CD8-positive, alpha-beta memory T cell (primary cell): ENCODE measurements around the gene TIAL1. TPM values are rescaled to one million over a fixed set of nuclear protein-coding genes. Genes with fewer than 3 reads are reported as not detected.

Experiments used
- CTCF ChIA-PET: fragments of 350-600 bp; sonication (Branson Sonifier 250); formaldehyde crosslinking; loops from one replicate; lab custom pipeline; 2021; ENCODE audit warnings: antibody characterized with exemption; lab: Charles Lee
- POLR2A ChIA-PET: fragments of 350-600 bp; sonication (Branson Sonifier 250); formaldehyde crosslinking; loops from one replicate; lab custom pipeline; 2021; ENCODE audit warnings: antibody characterized with exemption; lab: Charles Lee
- DNase-seq, 5 donors: peaks; one replicate each; pipeline versions ENCODE4 v3.0.0 to v3.0.0-alpha.2; 2020 to 2022; ENCODE audit warnings: mixed read lengths in 1 of 5
- H3K27ac ChIP-seq: one replicate; pipeline ENCODE4 v1.7.0; 2013; ENCODE audit warnings: low read depth, mild to moderate bottlenecking, low read length, moderate library complexity
- H3K27me3 ChIP-seq: 2 replicates; pipeline ENCODE4 v1.7.0; 2013; ENCODE audit warnings: low read length, mild to moderate bottlenecking; ENCODE audit not compliant: insufficient read depth, poor library complexity, severe bottlenecking
- H3K36me3 ChIP-seq: 2 replicates; pipeline ENCODE4 v1.7.0; 2013; ENCODE audit warnings: mild to moderate bottlenecking, low read length, moderate library complexity; ENCODE audit not compliant: insufficient read depth
- H3K4me1 ChIP-seq: 2 replicates; pipeline ENCODE4 v1.7.0; 2013; ENCODE audit warnings: mild to moderate bottlenecking, low read length, moderate library complexity; ENCODE audit not compliant: insufficient read depth
- H3K4me3 ChIP-seq: 2 replicates; pipeline ENCODE4 v1.7.0; 2013; ENCODE audit warnings: mild to moderate bottlenecking, low read length
- H3K9me3 ChIP-seq: 2 replicates; pipeline ENCODE4 v1.7.0; 2013; ENCODE audit warnings: mild to moderate bottlenecking, low read length
- H3K27ac Mint-ChIP-seq, 8 donors: one replicate each; pipeline ENCODE4 v1.8.0; 2020 to 2021; ENCODE audit warnings: mixed read lengths in 8 of 8, mild to moderate bottlenecking in 6 of 8, inconsistent platforms in 3 of 8, moderate library complexity in 3 of 8
- H3K27me3 Mint-ChIP-seq, 2 donors: one replicate each; pipeline ENCODE4 v1.8.0; 2020 to 2021; ENCODE audit warnings: mixed read lengths in 2 of 2, mild to moderate bottlenecking in 1 of 2, moderate library complexity in 1 of 2
- H3K36me3 Mint-ChIP-seq, 3 donors: one replicate each; pipeline ENCODE4 v1.8.0; 2020 to 2021; ENCODE audit warnings: mixed read lengths in 3 of 3, inconsistent platforms in 1 of 3, mild to moderate bottlenecking in 1 of 3
- H3K4me1 Mint-ChIP-seq, 3 donors: one replicate each; pipeline ENCODE4 v1.8.0; 2020 to 2021; ENCODE audit warnings: mixed read lengths in 3 of 3, inconsistent platforms in 1 of 3, mild to moderate bottlenecking in 1 of 3
- H3K4me3 Mint-ChIP-seq, 7 donors: one replicate each; pipeline ENCODE4 v1.8.0; 2020 to 2021; ENCODE audit warnings: mixed read lengths in 7 of 7, mild to moderate bottlenecking in 6 of 7, moderate library complexity in 4 of 7, inconsistent platforms in 2 of 7
- H3K9me3 Mint-ChIP-seq, 5 donors: one replicate each; pipeline ENCODE4 v1.8.0; 2020 to 2022; ENCODE audit warnings: mixed read lengths in 5 of 5, mild to moderate bottlenecking in 3 of 5, moderate library complexity in 2 of 5, inconsistent platforms in 1 of 5
- polyA plus RNA-seq: library from polyadenylated mRNA; unstranded; fragments of 300-500 nt; fragmentation: Illumina TruSeq; gene quantifications from one replicate; pipeline ENCODE4 v1.2.3, GENCODE V29; 2021
- total RNA-seq, 2 experiments: library from RNA; stranded (reverse); gene quantifications; one replicate each; pipeline ENCODE4 v1.2.3, GENCODE V29; 2021

TIAL1 gene
- total and polyA plus RNA-seq, 3 experiments from 2014 or later = 15.0 to 207 (median 201) TPM

GRCh38 chr10:119608316-119609155, 11.8 kb upstream of the TIAL1 start:
- no peak overlapping the region for H3K27ac ChIP-seq
- H3K4me3 Mint-ChIP-seq = peak overlapping the region in 1 of 7 donors; percentile 24
- no peaks in the 10 kb centered on the region for H3K36me3 ChIP-seq
- peaks cover 0 to 2% (median 0%) of the 10 kb centered on the region in 3 donors for H3K36me3 Mint-ChIP-seq
- H3K27ac Mint-ChIP-seq = peak overlapping the region in 1 of 8 donors; percentile 6
- no peaks in the 10 kb centered on the region for H3K9me3 ChIP-seq
- H3K27me3 Mint-ChIP-seq = peaks cover 3 to 21% of the 10 kb centered on the region in 2 donors
- no peaks in the 10 kb centered on the region for H3K27me3 ChIP-seq
- H3K9me3 Mint-ChIP-seq = peaks cover 0 to 2% (median 2%) of the 10 kb centered on the region in 5 donors
- ChIA-PET CTCF (interaction anchor here (0.6 to 2.0 kb wide), 3 partner anchors 42 to 78 kb away, joined by 3 to 9 read pairs (median 3); partner anchors contain the start of gene BAG3), POLR2A (interaction anchor here (1.1 kb wide), 1 partner anchor 44 kb away, joined by 3 read pairs; no protein-coding TSS in a partner anchor)
- no peak overlapping the region for H3K4me3 ChIP-seq
- no peaks in the 10 kb centered on the region for H3K4me1 ChIP-seq
- peaks cover 4 to 8% (median 5%) of the 10 kb centered on the region in 3 donors for H3K4me1 Mint-ChIP-seq
- DNase-seq = peak in 2 of 5 donors; percentile 7 to 50

DNA sequence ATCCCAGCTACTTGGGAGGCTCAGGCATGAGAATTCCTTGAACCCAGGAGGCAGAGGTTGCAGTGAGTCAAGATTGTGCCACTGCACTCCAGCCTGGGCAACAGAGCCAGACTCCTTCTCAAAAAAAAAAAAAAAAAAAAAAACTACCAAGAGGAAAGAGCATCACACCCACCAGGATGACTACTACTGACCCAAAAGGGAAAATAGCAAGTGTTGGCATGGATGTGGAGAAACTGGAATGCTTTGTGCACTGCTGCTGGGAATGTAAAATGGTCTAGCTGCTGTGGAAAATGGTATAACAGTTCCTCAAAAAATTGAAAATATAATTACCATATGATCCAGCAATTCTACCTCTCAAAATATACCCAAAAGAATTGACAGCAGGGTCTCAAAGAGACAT, 7.7 kb upstream of the TIAL1 start:
- H3K27ac ChIP-seq = no peak overlapping the region
- no peak overlapping the region for H3K27ac Mint-ChIP-seq
- CTCF ChIA-PET = no interaction called here
- no peak for DNase-seq
- POLR2A ChIA-PET = no interaction called here
- H3K36me3 ChIP-seq = no peaks in the 10 kb centered on the region
- H3K9me3 ChIP-seq = no peaks in the 10 kb centered on the region
- no peak overlapping the region for H3K4me3 Mint-ChIP-seq
- H3K4me1 Mint-ChIP-seq = peaks cover 4 to 8% (median 5%) of the 10 kb centered on the region in 3 donors
- H3K27me3 Mint-ChIP-seq = peaks cover 2 to 4% of the 10 kb centered on the region in 2 donors
- no peaks in the 10 kb centered on the region for H3K9me3 Mint-ChIP-seq
- H3K4me3 ChIP-seq = no peak overlapping the region
- H3K36me3 Mint-ChIP-seq = no peaks in the 10 kb centered on the region
- no peaks in the 10 kb centered on the region for H3K4me1 ChIP-seq
- no peaks in the 10 kb centered on the region for H3K27me3 ChIP-seq

DNA sequence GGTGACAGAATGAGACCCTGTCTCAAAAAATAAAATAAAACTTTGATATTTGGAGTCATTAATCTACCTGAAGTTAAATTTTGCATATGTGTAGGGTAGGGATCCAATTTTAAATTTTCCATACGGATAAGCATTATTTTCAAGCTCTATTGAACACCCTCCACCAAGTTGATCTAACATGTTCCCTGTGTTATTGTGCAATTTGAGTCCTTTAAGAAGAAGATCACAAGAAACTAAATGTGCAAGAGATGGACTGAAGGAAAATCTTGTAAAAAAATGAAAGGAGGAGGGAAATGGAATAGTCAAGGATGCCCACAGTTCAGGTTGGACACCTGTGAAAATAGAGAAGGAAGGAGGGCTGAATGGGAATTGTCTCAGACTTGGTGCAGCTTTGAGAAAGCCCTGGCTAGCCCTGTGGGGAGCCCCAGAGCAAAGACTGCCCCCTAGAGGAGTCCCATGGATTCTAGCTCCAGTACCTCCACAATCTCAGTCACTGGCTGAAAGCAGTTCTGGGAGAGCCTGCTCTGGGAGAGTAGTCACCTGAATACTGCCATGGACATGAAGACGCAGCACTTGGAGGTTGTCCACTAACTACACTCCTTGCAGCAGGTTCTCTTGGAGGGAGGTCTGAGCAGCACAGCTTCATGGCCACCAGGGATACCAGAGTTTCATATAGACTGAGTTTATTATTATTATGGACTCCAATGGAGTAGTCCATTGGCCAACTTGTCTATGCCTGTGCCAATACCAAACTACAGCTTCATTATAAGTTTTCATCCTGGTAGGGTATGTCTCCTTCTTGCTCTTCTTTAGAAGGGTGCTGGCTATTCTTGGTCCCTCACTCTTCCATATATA, 5.7 kb upstream of the TIAL1 start:
- H3K9me3 Mint-ChIP-seq = no peaks in the 10 kb centered on the region
- H3K9me3 ChIP-seq = no peaks in the 10 kb centered on the region
- ChIA-PET CTCF (interaction anchor here (1.0 to 1.3 kb wide), 5 partner anchors 19 to 403 kb away, joined by 3 to 4 read pairs (median 3); no protein-coding TSS in a partner anchor), POLR2A (no interaction called here)
- no peaks in the 10 kb centered on the region for H3K27me3 ChIP-seq
- peak in 1 of 5 donors; percentile 49 for DNase-seq
- H3K4me3 Mint-ChIP-seq = no peak overlapping the region
- H3K36me3 ChIP-seq = no peaks in the 10 kb centered on the region
- H3K4me3 ChIP-seq = no peak overlapping the region
- peak overlapping the region in 1 of 8 donors; percentile 11 for H3K27ac Mint-ChIP-seq
- H3K4me1 Mint-ChIP-seq = peaks cover 4 to 10% (median 5%) of the 10 kb centered on the region in 3 donors
- H3K36me3 Mint-ChIP-seq = no peaks in the 10 kb centered on the region
- no peak overlapping the region for H3K27ac ChIP-seq
- peaks cover 5% of the 10 kb centered on the region for H3K4me1 ChIP-seq
- no peaks in the 10 kb centered on the region for H3K27me3 Mint-ChIP-seq

- CTCF ChIA-PET = interaction anchor here (1.0 kb wide), 1 partner anchor 154 kb away, joined by 3 read pairs; no protein-coding TSS in a partner anchor
Measured at GRCh38 chr10:119598397-119598796, 1.6 kb upstream of the TIAL1 start.

DNA sequence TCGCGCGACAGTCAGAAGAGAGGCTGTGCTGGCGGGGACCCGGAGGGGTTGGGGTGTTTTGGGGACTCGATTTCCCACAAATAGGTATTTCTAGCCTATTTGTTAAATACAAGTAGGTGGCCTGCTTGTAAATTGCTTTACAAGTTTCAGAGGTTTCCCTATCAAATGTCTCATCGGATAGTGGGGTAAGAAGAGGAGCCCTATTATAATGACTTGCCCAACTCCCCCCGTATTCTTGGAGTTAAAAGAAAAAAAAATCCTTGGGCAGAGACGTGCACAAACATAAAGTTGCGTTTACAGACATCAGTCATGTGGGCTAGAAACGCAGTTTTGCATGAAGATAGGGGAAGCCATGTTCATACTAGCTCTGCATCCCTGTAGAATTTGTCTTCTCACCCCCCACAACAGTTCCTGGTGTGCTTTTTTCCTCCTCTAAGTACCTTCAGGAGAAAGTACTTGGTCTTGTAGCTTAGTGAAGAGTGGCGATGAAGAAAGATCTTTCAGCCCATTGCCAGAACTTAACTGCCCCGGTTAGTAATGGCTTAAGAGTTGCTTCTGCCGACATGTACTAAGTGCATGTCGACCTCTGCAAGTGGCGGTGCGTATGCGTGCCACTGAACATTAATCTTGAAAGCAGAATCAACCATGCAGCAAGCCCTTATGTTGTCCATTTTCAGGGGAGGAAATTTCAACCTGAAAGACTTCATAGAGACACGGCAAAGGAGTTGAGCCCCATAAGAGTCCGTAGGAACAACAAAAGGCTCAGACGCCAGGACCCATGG, 832 bp upstream of the TIAL1 start:
- POLR2A ChIA-PET = interaction anchor here (1.1 kb wide), 2 partner anchors 55 to 128 kb away, joined by 3 read pairs; partner anchors contain the start of gene INPP5F
- H3K27me3 Mint-ChIP-seq = no peaks in the 10 kb centered on the region
- Histone ChIP-seq H3K9me3 (no peaks in the 10 kb centered on the region), H3K36me3 (no peaks in the 10 kb centered on the region), H3K27ac (peak overlapping the region; percentile 91), H3K4me1 (peaks cover 38% of the 10 kb centered on the region), H3K4me3 (peak overlapping the region; percentile 100), H3K27me3 (no peaks in the 10 kb centered on the region)
- H3K27ac Mint-ChIP-seq = peak overlapping the region; percentile 90 to 99 (median 98)
- peaks cover 0 to 26% (median 1%) of the 10 kb centered on the region in 3 donors for H3K36me3 Mint-ChIP-seq
- H3K4me1 Mint-ChIP-seq = peaks cover 40 to 50% (median 41%) of the 10 kb centered on the region in 3 donors
- CTCF ChIA-PET = interaction anchor here (1.0 to 1.5 kb wide), 3 partner anchors 21 to 153 kb away, joined by 3 to 5 read pairs (median 4); partner anchors contain the start of gene RGS10
- peak overlapping the region; percentile 97 to 100 (median 98) for H3K4me3 Mint-ChIP-seq
- H3K9me3 Mint-ChIP-seq = no peaks in the 10 kb centered on the region
- DNase-seq = no peak

More at GRCh38 chr10:119598397-119598796, 1.6 kb upstream of the TIAL1 start:
- Mint-ChIP-seq H3K9me3 (no peaks in the 10 kb centered on the region), H3K36me3 (peaks cover 0 to 26% (median 1%) of the 10 kb centered on the region in 3 donors), H3K27ac (peak overlapping the region in 2 of 8 donors; percentile 4 to 81), H3K4me1 (peaks cover 32 to 42% (median 33%) of the 10 kb centered on the region in 3 donors), H3K4me3 (peak overlapping the region in 5 of 7 donors; percentile 6 to 98 (median 37)), H3K27me3 (no peaks in the 10 kb centered on the region)
- POLR2A ChIA-PET = no interaction called here
- no peak overlapping the region for H3K27ac ChIP-seq
- no peak overlapping the region for H3K4me3 ChIP-seq
- no peaks in the 10 kb centered on the region for H3K36me3 ChIP-seq
- no peaks in the 10 kb centered on the region for H3K9me3 ChIP-seq
- H3K4me1 ChIP-seq = peaks cover 30% of the 10 kb centered on the region
- H3K27me3 ChIP-seq = no peaks in the 10 kb centered on the region
- no peak for DNase-seq

DNA sequence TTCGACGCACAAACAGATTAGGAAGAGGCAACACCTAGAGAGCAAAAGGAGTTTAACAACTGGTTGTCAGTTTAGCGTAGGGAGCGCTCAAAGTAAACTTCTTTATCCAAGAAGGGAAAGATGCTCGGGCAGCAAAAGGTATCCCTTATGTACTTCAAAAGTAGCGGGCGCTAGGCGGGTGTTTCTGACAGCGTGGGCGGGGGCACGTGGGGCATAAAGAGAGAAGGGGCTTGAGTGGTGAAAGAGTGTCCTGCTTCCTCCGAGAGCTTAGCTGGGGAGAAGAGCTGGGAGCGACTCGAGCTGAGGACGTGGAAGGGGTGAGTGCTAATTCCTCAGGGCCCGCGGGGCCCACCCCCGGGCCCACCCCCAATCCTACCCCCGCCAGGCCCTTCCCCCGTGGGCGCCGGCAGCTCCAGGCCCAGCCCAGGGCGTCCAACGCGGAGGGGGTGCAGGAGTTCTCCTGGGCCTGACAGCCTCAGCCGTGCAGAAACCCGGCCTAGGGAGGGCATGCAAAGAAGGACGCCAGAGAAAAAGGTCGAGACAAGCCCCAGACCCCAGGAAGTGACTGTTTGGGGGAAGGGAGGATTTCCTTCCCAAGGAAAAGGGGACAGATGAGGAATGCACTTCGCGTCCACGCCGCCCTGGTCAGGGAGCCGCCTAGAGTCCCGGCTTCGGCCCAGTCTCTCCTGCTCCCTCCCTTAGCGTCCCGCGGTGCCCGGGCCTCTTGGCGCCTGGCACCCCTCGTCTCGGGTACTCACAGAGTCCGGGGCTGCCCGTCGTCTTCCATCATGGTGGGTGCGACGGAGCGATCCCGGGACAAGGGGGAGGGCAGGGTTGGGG, 868 bp downstream of the TIAL1 start:
- POLR2A ChIA-PET = interaction anchor here (0.5 to 1.0 kb wide), 3 partner anchors 88 to 472 kb away, joined by 3 to 6 read pairs (median 3); no protein-coding TSS in a partner anchor
- DNase-seq = peak; percentile 34 to 63 (median 38)
- no peaks in the 10 kb centered on the region for H3K9me3 ChIP-seq
- Mint-ChIP-seq H3K27ac (peak overlapping the region; percentile 88 to 99 (median 94)), H3K9me3 (no peaks in the 10 kb centered on the region), H3K27me3 (no peaks in the 10 kb centered on the region), H3K36me3 (peaks cover 0 to 30% (median 1%) of the 10 kb centered on the region in 3 donors), H3K4me3 (peak overlapping the region; percentile 97 to 100 (median 98)), H3K4me1 (peaks cover 53 to 64% (median 54%) of the 10 kb centered on the region in 3 donors)
- peaks cover 46% of the 10 kb centered on the region for H3K4me1 ChIP-seq
- peak overlapping the region; percentile 100 for H3K4me3 ChIP-seq
- H3K36me3 ChIP-seq = no peaks in the 10 kb centered on the region
- H3K27ac ChIP-seq = peak overlapping the region; percentile 77
- CTCF ChIA-PET = interaction anchor here (0.7 to 1.9 kb wide), 2 partner anchors 53 to 397 kb away, joined by 3 to 6 read pairs; partner anchors contain the start of gene RGS10
- no peaks in the 10 kb centered on the region for H3K27me3 ChIP-seq
